HUES64 (cell line): ENCODE measurements around the gene ADCY9.

Experiments used
- H3K27ac ChIP-seq: 2 replicates; pipeline ENCODE4 v1.7.0; 2013; ENCODE audit warnings: low read depth, low read length, inconsistent platforms
- H3K27me3 ChIP-seq: 2 replicates; pipeline ENCODE4 v1.6.1; 2013; ENCODE audit warnings: mild to moderate bottlenecking, low read length; ENCODE audit not compliant: insufficient read depth
- H3K36me3 ChIP-seq: 2 replicates; pipeline ENCODE4 v1.6.1; 2013; ENCODE audit warnings: mild to moderate bottlenecking, low read length; ENCODE audit not compliant: insufficient read depth
- H3K4me1 ChIP-seq: 2 replicates; pipeline ENCODE4 v1.6.1; 2013; ENCODE audit warnings: mild to moderate bottlenecking, low read length, moderate library complexity; ENCODE audit not compliant: insufficient read depth
- H3K4me3 ChIP-seq: 2 replicates; pipeline ENCODE4 v1.5.1; 2013; ENCODE audit warnings: mild to moderate bottlenecking, low read length, moderate library complexity
- H3K9ac ChIP-seq: 2 replicates; pipeline ENCODE4 v1.6.1; 2013; ENCODE audit warnings: mild to moderate bottlenecking, low read depth, low read length
- H3K9me3 ChIP-seq: 2 replicates; pipeline ENCODE4 v1.6.1; 2013; ENCODE audit warnings: low read depth, low read length; ENCODE audit not compliant: insufficient read depth
- WGBS: fragments of 150-250, 120-280 bp; methylation state at CpG from one replicate; pipeline ENCODE4 v1.1.7; 2013; ENCODE audit warnings: missing lambda C conversion rate; 5-methylcytosine and 5-hydroxymethylcytosine counted together

The ADCY9 gene

GRCh38 chr16:3997231-3997841 lies 118.9 kb downstream of the ADCY9 start:
- no peak overlapping the region for H3K9ac ChIP-seq
- peaks cover 10% of the 10 kb centered on the region for H3K4me1 ChIP-seq
- H3K4me3 ChIP-seq = no peak overlapping the region
- no peaks in the 10 kb centered on the region for H3K27me3 ChIP-seq
- no peak overlapping the region for H3K27ac ChIP-seq
- 84% methylated on average over 15 of the region's 15 CpGs for WGBS
- no peaks in the 10 kb centered on the region for H3K36me3 ChIP-seq
- no peaks in the 10 kb centered on the region for H3K9me3 ChIP-seq

- WGBS = 74% methylated on average over 2 of the region's 2 CpGs
- Histone ChIP-seq H3K4me3 (no peak overlapping the region), H3K9ac (no peak overlapping the region), H3K9me3 (no peaks in the 10 kb centered on the region), H3K27me3 (no peaks in the 10 kb centered on the region), H3K27ac (no peak overlapping the region), H3K36me3 (no peaks in the 10 kb centered on the region), H3K4me1 (peaks cover 10% of the 10 kb centered on the region)
Measured at GRCh38 chr16:3995001-3995400, 121.2 kb downstream of the ADCY9 start.

GRCh38 chr16:3993052-3993785 lies 123.0 kb downstream of the ADCY9 start:
- Histone ChIP-seq H3K4me1 (no peaks in the 10 kb centered on the region), H3K36me3 (no peaks in the 10 kb centered on the region), H3K27me3 (no peaks in the 10 kb centered on the region), H3K27ac (no peak overlapping the region), H3K9me3 (no peaks in the 10 kb centered on the region), H3K9ac (no peak overlapping the region), H3K4me3 (no peak overlapping the region)
- WGBS = 92% methylated on average over 36 of the region's 36 CpGs

GRCh38 chr16:3992297-3993051 lies 123.8 kb downstream of the ADCY9 start:
- no peak overlapping the region for H3K27ac ChIP-seq
- H3K9ac ChIP-seq = no peak overlapping the region
- no peaks in the 10 kb centered on the region for H3K36me3 ChIP-seq
- 91% methylated on average over 35 of the region's 35 CpGs for WGBS
- H3K4me1 ChIP-seq = no peaks in the 10 kb centered on the region
- H3K27me3 ChIP-seq = no peaks in the 10 kb centered on the region
- no peak overlapping the region for H3K4me3 ChIP-seq
- no peaks in the 10 kb centered on the region for H3K9me3 ChIP-seq

GRCh38 chr16:3988824-3989223 lies 127.4 kb downstream of the ADCY9 start:
- WGBS = 94% methylated on average over 10 of the region's 10 CpGs
- H3K27ac ChIP-seq = no peak overlapping the region
- H3K36me3 ChIP-seq = no peaks in the 10 kb centered on the region
- H3K4me1 ChIP-seq = no peaks in the 10 kb centered on the region
- no peaks in the 10 kb centered on the region for H3K9me3 ChIP-seq
- no peaks in the 10 kb centered on the region; the same call in 1 of the 2 replicates for H3K27me3 ChIP-seq
- H3K9ac ChIP-seq = no peak overlapping the region
- H3K4me3 ChIP-seq = no peak overlapping the region

- Histone ChIP-seq H3K36me3 (no peaks in the 10 kb centered on the region), H3K27ac (no peak overlapping the region), H3K4me3 (no peak overlapping the region), H3K9me3 (no peaks in the 10 kb centered on the region), H3K4me1 (no peaks in the 10 kb centered on the region), H3K9ac (no peak overlapping the region), H3K27me3 (no peaks in the 10 kb centered on the region; the same call in 1 of the 2 replicates)
- 90% methylated on average over 9 of the region's 9 CpGs for WGBS
Measured at GRCh38 chr16:3988011-3988410, 128.2 kb downstream of the ADCY9 start.

GRCh38 chr16:3987231-3987630 lies 129.0 kb downstream of the ADCY9 start:
- WGBS = 95% methylated on average over 13 of the region's 13 CpGs
- H3K36me3 ChIP-seq = no peaks in the 10 kb centered on the region
- H3K27me3 ChIP-seq = no peaks in the 10 kb centered on the region; the same call in 1 of the 2 replicates
- no peak overlapping the region for H3K27ac ChIP-seq
- no peak overlapping the region for H3K4me3 ChIP-seq
- H3K4me1 ChIP-seq = no peaks in the 10 kb centered on the region
- H3K9ac ChIP-seq = no peak overlapping the region
- no peaks in the 10 kb centered on the region for H3K9me3 ChIP-seq

- H3K27me3 ChIP-seq = no peaks in the 10 kb centered on the region; the same call in 1 of the 2 replicates
- WGBS = 96% methylated on average over 13 of the region's 13 CpGs
- no peak overlapping the region for H3K9ac ChIP-seq
- no peak overlapping the region for H3K4me3 ChIP-seq
- no peaks in the 10 kb centered on the region for H3K36me3 ChIP-seq
- H3K9me3 ChIP-seq = no peaks in the 10 kb centered on the region
- no peak overlapping the region for H3K27ac ChIP-seq
- no peaks in the 10 kb centered on the region for H3K4me1 ChIP-seq
Measured at GRCh38 chr16:3986235-3986544, 130.1 kb downstream of the ADCY9 start.

GRCh38 chr16:3984111-3985060 lies 131.9 kb downstream of the ADCY9 start:
- Histone ChIP-seq H3K4me3 (no peak overlapping the region), H3K9me3 (no peaks in the 10 kb centered on the region), H3K27ac (no peak overlapping the region), H3K27me3 (no peaks in the 10 kb centered on the region; the same call in 1 of the 2 replicates), H3K36me3 (no peaks in the 10 kb centered on the region), H3K4me1 (no peaks in the 10 kb centered on the region), H3K9ac (no peak overlapping the region)
- WGBS = 96% methylated on average over 31 of the region's 31 CpGs

GRCh38 chr16:3983081-3983520 lies 133.1 kb downstream of the ADCY9 start:
- H3K9ac ChIP-seq = no peak overlapping the region
- no peaks in the 10 kb centered on the region for H3K4me1 ChIP-seq
- WGBS = 22% methylated on average over 22 of the region's 22 CpGs
- no peak overlapping the region for H3K4me3 ChIP-seq
- H3K9me3 ChIP-seq = no peaks in the 10 kb centered on the region
- no peaks in the 10 kb centered on the region; the same call in 1 of the 2 replicates for H3K27me3 ChIP-seq
- no peaks in the 10 kb centered on the region for H3K36me3 ChIP-seq
- no peak overlapping the region for H3K27ac ChIP-seq
